GM08714 (cell line): ENCODE results near the gene LCN12.

Source experiments
- H3K4me3 ChIP-seq: fragments of 200-500 bp; sonication (Bioruptor generic); 2 replicates; pipeline ENCODE4 v1.5.1; 2014; ENCODE audit warnings: mild to moderate bottlenecking, low read length, inconsistent platforms
- ZNF274 ChIP-seq: IDR thresholded peaks from 2 replicates; pipeline ENCODE4 v1.6.1; 2012; ENCODE audit warnings: mild to moderate bottlenecking, low read depth, low read length

LCN12 gene

GRCh38 chr9:136954270-136955083 lies 2.4 kb downstream of the LCN12 start:
- no peak overlapping the region for H3K4me3 ChIP-seq
- TF ChIP-seq ZNF274, result no peak

GRCh38 chr9:136955202-136955942 lies 3.3 kb downstream of the LCN12 start:
- H3K4me3 ChIP-seq, result no peak overlapping the region
- TF ChIP-seq ZNF274, result no peak

GRCh38 chr9:136955943-136956335 lies 3.9 kb downstream of the LCN12 start:
- TF ChIP-seq ZNF274, result no peak
- no peak overlapping the region for H3K4me3 ChIP-seq

GRCh38 chr9:136956604-136957003 lies 4.5 kb downstream of the LCN12 start:
- H3K4me3 ChIP-seq, result no peak overlapping the region
- TF ChIP-seq ZNF274, result no peak

- no peak overlapping the region for H3K4me3 ChIP-seq
- TF ChIP-seq ZNF274, result no peak
Observed at GRCh38 chr9:136957461-136957860, 5.4 kb downstream of the LCN12 start.

- no peak overlapping the region for H3K4me3 ChIP-seq
- TF ChIP-seq ZNF274, result no peak
Observed at GRCh38 chr9:136957901-136958300, 5.8 kb downstream of the LCN12 start.

- no peak for TF ChIP-seq ZNF274
- no peak overlapping the region for H3K4me3 ChIP-seq
Observed at GRCh38 chr9:136958473-136958872, 6.4 kb downstream of the LCN12 start.

GRCh38 chr9:136958898-136959850 lies 7.1 kb downstream of the LCN12 start:
- no peak for TF ChIP-seq ZNF274

GRCh38 chr9:136960212-136960937 lies 8.3 kb downstream of the LCN12 start:
- H3K4me3 ChIP-seq, result no peak overlapping the region
- no peak for TF ChIP-seq ZNF274

More at GRCh38 chr9:136958898-136959850, 7.1 kb downstream of the LCN12 start:
- no peak overlapping the region for H3K4me3 ChIP-seq

- H3K4me3 ChIP-seq, result no peak overlapping the region
- no peak for TF ChIP-seq ZNF274
Observed at GRCh38 chr9:136960938-136961275, 8.8 kb downstream of the LCN12 start.

- TF ChIP-seq ZNF274, result no peak
- H3K4me3 ChIP-seq, result no peak overlapping the region
Observed at GRCh38 chr9:136961279-136962065, 9.4 kb downstream of the LCN12 start.

- TF ChIP-seq ZNF274, result no peak
- no peak overlapping the region for H3K4me3 ChIP-seq
Observed at GRCh38 chr9:136962163-136962562, 10.1 kb downstream of the LCN12 start.

GRCh38 chr9:136962701-136963248 lies 10.7 kb downstream of the LCN12 start:
- no peak for TF ChIP-seq ZNF274
- H3K4me3 ChIP-seq, result no peak overlapping the region

GRCh38 chr9:136963341-136963740 lies 11.3 kb downstream of the LCN12 start:
- TF ChIP-seq ZNF274, result no peak
- no peak overlapping the region for H3K4me3 ChIP-seq
